Suprapubic skin (tissue), 4 donors: ENCODE measurements around the gene CDH22.

Experiments
- POLR2A ChIP-seq, 2 donors: fragments of 450-650 bp; IDR thresholded peaks; one replicate each; pipeline ENCODE4 v1.6.1; 2017; ENCODE audit warnings: antibody characterized with exemption in 2 of 2, mild to moderate bottlenecking in 2 of 2, moderate library complexity in 2 of 2
- POLR2AphosphoS5 ChIP-seq, 3 donors: sonication (generic); formaldehyde crosslinking; IDR thresholded peaks; one replicate each; pipeline ENCODE4 v1.6.1; 2017; ENCODE audit warnings: antibody characterized with exemption in 3 of 3
- TF ChIP-seq, protein P1 (sequence below), 2 donors: fragments of 200-600 bp in 1 of 2; fragments of 450-650 bp in 1 of 2; sonication (generic) in 1 of 2; IDR thresholded peaks; one replicate each; pipeline ENCODE4 v1.5.1; 2016 to 2019; ENCODE audit warnings: antibody characterized with exemption in 2 of 2, mild to moderate bottlenecking in 1 of 2, moderate library complexity in 1 of 2

DNA sequence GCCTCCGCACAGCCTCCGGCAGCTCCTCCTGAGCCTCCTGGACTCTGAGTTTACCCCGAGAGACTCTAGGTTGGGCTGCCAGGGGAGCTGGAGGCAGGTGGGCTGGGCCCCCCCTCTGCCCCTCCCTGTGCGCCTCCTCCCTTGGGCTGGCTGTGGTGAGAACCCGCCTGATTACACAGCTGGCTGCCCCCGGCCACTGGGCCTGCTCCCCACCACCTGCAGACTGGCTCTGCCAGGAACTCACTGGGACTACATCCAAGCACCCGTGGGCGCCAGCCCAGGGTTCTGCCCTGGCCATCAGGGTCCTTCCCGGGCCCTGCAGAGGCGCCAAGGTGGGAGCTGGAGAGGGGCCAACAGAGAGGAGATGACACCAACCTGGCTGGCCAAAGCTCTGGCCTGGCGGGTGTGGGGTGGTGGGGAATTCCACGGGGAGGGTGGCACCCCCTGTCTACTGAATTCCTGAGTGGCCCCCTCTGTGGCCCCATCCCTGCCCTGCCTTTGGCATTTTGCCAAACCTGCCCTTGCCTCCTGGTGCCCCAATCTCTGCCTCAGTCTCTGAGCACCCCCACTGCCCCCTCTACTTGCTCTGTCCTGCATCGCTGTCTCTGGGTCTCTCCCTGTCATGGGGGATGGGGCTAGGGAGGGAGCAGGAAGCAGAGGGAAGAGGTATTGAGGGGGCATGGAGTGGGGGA, 21.9 kb upstream of the CDH22 start:
- TF ChIP-seq, protein P1, sequence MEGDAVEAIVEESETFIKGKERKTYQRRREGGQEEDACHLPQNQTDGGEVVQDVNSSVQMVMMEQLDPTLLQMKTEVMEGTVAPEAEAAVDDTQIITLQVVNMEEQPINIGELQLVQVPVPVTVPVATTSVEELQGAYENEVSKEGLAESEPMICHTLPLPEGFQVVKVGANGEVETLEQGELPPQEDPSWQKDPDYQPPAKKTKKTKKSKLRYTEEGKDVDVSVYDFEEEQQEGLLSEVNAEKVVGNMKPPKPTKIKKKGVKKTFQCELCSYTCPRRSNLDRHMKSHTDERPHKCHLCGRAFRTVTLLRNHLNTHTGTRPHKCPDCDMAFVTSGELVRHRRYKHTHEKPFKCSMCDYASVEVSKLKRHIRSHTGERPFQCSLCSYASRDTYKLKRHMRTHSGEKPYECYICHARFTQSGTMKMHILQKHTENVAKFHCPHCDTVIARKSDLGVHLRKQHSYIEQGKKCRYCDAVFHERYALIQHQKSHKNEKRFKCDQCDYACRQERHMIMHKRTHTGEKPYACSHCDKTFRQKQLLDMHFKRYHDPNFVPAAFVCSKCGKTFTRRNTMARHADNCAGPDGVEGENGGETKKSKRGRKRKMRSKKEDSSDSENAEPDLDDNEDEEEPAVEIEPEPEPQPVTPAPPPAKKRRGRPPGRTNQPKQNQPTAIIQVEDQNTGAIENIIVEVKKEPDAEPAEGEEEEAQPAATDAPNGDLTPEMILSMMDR (IDR thresholded peaks at IDR 0.05): no peak
- TF ChIP-seq POLR2AphosphoS5 (IDR thresholded peaks at IDR 0.05) (no peak), POLR2A (IDR thresholded peaks at IDR 0.05) (no peak)
